CD4-positive, alpha-beta T cell treated with Interleukin-15 for 1 hour (primary cell): Measurements from ENCODE around the gene SHD.

Experiments
- DNase-seq: peaks from one replicate; pipeline ENCODE4 v3.0.0-alpha.2; 2020

SHD gene

GRCh38 chr19:4301590-4302242 lies 22.6 kb downstream of the SHD start:
- no peak for DNase-seq

GRCh38 chr19:4302243-4302640 lies 23.2 kb downstream of the SHD start, which contains the start of gene TMIGD2:
Gene TMIGD2 (minus strand): TSS chr19:4302389. CDS start chr19:4302385, 4 bp downstream.
- DNase-seq: no peak

DNA sequence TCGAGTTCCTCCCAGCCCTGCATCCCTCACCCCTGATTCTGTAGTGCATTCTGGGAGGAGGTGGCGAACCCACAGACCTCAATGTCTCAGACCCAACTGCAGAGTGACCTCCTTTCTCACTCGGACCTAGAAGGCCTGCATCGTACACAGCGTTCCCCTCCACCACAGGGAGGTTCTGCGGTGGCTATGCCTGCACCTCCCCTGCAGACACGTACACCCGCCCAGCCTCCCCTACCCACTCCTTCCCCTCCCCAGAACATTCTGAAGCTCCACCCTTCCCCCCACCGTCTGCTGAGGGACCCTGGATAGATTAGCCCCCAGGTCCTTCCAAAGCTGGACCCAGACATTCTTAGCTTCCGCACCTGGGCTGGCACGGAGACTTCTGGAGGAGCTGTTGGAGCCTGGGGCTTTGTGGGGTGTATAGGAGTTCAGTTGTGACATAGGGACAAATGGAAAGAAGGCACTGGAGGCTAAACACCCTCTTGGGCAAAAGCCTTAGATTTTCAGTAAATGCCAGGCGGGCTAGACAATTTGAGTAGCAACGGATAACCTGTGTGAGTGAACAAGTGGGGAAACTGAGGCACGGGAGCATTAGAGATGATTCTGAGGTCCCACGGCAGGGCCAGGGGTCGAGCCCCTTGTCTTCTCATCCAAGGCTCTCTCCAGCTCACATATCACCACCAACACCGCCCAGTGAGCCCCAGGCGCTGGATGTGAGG lies 24.9 kb downstream of the SHD start:
- peak; percentile 23 for DNase-seq

- DNase-seq: peak; percentile 63
These were observed 25.6 kb downstream of the SHD start, which contains the start of gene FSD1 for GRCh38 chr19:4304538-4305256. Gene FSD1 (plus strand): TSS chr19:4304598. CDS start chr19:4304747, 149 bp downstream.

- DNase-seq: no peak
These were observed 26.2 kb downstream of the SHD start for GRCh38 chr19:4305257-4305612.

DNA sequence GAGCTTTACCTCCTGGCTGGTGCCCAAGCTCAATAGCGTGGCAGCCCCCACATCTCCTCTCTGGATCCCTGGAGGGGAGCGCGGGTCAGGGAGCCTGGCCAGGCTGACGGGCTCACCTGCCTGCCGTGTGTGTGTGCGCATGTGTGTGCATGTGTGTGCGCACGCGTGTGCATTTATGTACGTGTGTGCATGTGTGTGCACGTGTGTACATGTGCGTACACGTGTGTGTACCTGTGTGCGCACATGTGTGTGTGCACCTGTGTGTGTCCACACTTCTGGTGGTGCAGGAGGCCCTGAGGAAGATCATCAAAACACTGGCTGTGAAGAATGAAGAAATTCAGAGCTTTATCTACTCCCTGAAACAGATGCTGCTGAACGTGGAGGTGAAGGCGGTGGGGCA lies 26.6 kb downstream of the SHD start:
- no peak for DNase-seq

DNA sequence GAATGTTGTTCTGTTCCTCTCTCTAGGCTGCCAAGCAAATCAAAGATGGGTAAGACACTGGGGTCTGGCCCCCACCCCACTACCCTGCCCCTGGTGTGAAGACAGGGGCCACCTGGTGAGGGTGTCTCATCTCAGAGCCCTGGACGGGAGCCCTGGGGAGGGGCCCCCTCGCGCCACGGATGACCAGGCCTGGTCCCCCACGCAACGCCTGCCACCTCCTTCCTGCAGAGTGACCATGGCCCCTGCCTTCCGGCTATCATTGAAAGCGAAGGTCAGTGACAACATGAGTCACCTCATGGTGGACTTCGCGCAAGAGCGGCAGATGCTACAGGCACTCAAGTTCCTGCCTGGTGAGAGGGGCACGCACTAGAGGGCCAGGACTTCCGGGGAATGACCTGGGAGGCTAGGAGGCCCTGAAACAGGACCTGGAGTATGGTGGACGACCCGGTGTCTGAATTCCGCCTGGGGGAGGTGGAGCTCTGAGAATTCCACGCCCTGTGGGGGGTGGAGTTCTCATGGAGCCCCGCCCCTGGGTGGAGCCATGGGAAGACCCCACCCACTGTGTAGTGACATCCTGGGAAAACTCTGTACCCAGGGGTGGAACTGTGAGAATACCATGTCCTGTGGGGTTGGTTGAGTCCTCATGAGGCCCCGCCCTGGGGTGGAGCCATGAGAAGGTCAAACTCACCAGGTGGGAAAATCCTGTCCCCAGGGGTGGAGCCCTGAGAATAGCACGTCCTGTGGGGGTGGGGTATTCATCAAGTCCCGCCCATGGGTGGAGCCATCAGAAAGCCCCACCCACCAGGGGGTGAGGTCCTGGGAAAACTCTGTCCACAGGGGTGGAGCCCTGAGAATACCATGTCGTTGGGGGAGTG lies 31.4 kb downstream of the SHD start:
- no peak for DNase-seq

GRCh38 chr19:4313847-4314490 lies 34.9 kb downstream of the SHD start:
- DNase-seq: no peak

DNA sequence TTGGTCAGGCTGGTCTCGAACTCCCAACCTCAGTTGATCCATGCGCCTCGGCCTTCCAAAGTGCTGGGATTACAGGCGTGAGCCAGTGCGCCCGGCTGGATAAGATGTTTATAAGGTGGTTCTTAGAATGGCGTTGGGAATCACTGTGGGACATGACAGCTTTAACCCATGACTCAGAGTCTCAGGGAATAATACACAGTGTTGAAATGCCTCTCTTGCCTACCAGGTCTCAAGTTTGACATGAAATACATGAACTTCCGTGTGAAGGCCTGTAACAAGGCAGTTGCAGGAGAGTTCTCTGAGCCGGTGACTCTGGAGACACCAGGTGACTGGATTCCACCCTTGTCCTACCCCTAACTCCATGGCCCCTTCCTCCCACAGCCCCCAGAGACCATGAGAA lies 37.9 kb downstream of the SHD start:
- no peak for DNase-seq

GRCh38 chr19:4318460-4318859 lies 39.4 kb downstream of the SHD start:
- DNase-seq: no peak

DNA sequence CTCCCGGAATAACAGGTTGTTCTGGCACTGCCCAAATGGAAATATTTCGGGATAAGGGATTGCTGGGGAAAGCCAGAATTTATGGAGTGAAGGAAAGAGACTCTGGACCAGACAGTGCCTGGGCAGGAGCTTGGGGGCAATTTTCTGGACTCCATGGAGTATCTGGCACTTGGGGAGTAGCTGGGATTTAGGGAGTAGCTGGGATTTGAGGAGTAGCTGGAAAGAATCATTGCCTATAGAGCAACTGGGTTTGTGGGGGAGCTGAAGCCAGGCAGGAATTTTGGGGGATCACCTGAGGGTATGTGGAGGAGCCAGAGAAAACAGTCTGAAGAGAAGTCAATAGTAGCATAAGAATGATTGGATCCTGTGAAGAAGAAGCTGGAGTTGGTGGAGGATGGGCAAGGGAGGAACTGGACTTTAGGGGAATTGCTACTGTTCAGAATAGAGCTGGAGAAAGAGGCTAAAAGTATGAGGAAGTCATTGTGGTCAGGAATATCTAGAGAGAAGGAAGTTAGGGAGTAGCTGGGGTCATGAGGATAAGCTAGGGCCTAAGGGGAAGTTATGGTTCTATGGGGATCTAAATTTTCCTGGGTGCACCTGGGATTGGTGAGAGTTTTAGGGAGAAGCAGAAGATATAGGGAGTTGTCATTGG lies 40.1 kb downstream of the SHD start:
- no peak for DNase-seq

DNA sequence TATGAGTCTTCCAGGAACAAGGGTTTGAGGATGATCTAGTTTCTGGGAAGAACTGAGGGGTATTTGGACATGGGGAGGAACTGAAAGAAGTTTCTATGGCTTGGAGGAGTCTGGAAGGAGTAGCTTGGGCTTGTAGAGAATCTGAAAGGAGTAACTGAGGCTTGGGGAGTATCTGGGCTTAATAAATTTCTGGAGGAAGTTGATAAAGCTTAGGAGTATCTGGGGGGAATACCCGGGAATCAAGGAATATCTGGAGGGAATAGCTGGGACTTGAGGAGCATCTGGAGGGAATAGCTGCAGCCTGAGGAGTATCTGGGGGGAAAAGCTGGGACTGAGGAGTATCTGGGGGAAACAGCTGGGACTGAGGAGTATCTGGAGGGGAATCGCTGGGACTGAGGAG lies 41.4 kb downstream of the SHD start:
- DNase-seq: no peak

DNA sequence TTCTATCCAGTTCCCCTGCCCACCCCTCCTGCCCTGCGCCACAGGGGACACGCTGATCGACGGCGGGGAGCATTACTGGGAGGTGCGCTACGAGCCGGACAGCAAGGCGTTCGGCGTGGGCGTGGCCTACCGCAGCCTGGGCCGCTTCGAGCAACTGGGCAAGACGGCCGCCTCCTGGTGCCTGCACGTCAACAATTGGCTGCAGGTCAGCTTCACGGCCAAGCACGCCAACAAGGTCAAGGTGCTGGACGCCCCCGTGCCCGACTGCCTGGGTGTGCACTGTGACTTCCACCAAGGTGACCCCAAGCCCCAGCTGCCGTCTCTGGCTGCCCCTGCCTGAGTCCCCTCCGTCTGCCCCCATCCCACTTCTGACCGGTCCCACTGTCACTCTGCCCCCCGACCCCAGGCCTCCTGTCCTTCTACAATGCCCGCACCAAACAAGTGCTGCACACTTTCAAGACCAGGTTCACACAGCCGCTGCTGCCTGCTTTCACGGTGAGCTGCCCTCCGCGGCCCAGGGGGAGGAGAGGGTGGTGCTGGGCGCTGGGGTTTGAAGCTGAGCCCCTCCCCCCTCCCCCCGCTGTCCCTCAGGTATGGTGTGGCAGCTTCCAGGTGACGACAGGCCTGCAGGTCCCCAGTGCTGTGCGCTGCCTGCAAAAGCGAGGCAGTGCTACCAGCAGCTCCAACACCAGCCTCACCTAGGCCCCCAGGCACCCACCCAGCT lies 44.0 kb downstream of the SHD start:
- DNase-seq: no peak

GRCh38 chr19:4323692-4324091 lies 44.6 kb downstream of the SHD start:
- no peak for DNase-seq

DNA sequence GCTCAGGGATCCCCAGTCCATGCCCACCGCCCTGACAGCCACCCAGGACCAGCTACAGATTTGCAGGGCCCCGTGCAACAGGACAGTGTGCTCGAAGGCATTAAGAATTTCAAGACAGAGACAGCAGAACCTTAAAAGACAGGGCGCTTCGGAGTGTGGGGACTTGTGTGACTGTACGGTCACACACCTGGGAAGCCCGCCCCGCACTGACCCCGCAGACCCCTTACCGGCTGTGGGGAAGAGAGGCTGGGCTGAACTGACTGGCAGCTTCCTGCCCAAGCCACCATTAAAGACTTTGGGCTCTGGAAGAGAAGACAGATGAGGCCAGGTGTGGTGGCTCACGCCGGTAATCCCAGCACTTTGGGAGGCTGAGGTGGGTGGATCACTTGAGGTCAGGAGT lies 45.2 kb downstream of the SHD start:
- DNase-seq: no peak

GRCh38 chr19:4326215-4326836 lies 47.3 kb downstream of the SHD start:
- no peak for DNase-seq

DNA sequence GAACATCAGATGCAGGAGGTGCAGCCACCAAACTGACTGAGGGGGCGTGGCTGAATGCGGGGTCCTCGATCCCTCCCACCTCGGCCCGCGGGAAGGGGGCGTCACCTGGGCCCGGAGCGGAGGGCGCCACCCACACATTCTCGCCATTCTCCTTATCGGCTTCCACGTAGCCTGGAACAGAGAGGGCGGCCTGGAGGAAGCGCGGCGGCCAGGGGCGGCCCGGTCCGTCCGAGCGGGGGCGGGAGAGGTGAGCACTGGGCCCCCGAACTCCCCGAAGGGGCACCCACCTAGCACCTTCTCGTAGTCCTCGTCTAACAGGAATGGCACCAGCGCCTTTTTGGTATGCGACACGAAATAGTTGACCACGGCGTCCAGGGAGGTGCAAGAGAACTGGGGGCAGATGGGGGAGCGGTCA lies 47.8 kb downstream of the SHD start:
- DNase-seq: peak; percentile 23

DNA sequence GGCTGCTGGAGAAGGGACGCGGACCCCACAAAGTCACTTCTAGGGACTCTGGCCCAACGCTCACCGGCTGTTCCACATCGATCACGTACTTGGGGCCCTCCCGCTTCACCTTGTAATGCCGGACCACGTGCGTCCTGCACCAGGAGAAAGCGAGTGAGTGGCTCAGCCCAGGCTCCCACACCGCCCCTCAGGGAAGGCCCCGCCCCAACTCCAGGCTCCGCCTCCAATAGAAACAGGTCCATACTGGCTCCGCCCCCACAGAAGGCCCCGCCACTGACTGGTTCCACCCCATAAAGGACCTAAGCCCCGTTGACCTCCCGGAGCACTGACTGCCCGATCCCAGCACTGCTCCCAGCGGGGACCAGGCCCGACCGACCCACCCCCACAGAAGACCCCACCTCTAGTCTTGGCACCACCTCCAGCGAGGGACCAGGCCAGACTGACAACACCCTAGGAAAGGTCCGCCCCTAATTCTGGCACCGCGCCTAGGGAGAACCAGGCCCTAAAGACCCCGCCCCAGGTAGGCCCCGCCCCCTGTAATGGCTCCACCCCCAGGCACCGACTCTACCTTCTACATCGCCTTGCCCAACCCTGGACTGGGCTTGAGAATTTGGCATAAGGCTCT lies 48.3 kb downstream of the SHD start:
- peak; percentile 76 for DNase-seq

DNA sequence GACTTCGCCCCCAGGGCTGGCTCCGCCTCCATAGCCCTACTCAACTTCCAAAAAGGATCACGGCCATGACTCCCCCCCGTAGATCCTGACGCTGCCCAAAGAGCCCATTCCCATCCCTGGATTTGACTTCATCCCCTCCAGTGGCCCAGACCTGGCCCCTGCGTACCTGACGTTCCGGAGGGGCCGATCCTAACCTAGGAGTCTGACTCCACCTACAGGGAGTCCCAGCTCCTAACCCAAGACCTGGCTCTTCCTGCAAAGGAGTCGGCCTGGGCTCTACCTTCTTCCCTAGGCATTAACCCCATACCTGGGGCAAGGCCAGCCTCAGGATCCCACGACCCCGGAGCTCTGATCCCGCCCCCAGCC lies 48.8 kb downstream of the SHD start:
- no peak for DNase-seq
